Transverse colon (tissue), 4 donors: ENCODE measurements around the gene KRTAP12-3.

Experiments used
- EP300 ChIP-seq: sonication (generic); formaldehyde crosslinking; IDR thresholded peaks from one replicate; pipeline ENCODE4 v1.6.1; 2017; ENCODE audit warnings: antibody characterized with exemption, low read depth
- POLR2A ChIP-seq: fragments of 450-650 bp; IDR thresholded peaks from one replicate; pipeline ENCODE4 v1.6.1; 2016; ENCODE audit warnings: antibody characterized with exemption, mild to moderate bottlenecking, moderate library complexity
- POLR2AphosphoS5 ChIP-seq, 3 donors: sonication (generic); formaldehyde crosslinking; IDR thresholded peaks; one replicate each; pipeline ENCODE4 v1.6.1; 2016; ENCODE audit warnings: antibody characterized with exemption in 3 of 3
- TF ChIP-seq, protein P1 (sequence below), 5 experiments: fragments of 200-600 bp in 3 of 5; fragments of 450-650 bp in 2 of 5; sonication (generic) in 3 of 5; IDR thresholded peaks; 1 replicate in 2 of 5; 2 replicates in 3 of 5; pipeline ENCODE4 v1.5.1; 2016 to 2017; ENCODE audit warnings: antibody characterized with exemption in 5 of 5, inconsistent platforms in 3 of 5, mild to moderate bottlenecking in 2 of 5, moderate library complexity in 1 of 5

DNA sequence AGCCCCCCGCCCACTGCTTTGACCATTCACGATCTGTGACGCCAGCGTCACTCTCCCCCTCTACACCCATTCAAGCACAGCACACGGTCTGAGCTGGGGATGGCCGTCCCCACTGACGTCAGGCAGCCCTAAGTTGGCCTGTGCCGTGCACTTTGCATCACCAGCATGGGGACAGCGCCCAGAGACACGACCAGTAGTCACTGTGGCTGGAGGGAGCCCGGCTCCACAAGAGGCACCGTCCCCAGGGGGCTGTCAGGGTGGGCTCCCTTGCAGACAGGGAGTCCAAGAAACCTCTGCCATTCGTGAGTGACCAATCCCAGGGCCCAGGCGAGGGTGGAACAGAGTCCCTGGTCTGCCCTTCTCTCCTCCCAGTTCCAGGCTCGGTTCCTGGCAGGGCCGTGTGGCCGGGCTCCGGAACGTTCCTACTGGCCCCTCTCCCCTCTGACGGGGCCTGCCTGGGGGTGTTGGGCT lies 43.5 kb upstream of the KRTAP12-3 start:
- TF ChIP-seq, protein P1, sequence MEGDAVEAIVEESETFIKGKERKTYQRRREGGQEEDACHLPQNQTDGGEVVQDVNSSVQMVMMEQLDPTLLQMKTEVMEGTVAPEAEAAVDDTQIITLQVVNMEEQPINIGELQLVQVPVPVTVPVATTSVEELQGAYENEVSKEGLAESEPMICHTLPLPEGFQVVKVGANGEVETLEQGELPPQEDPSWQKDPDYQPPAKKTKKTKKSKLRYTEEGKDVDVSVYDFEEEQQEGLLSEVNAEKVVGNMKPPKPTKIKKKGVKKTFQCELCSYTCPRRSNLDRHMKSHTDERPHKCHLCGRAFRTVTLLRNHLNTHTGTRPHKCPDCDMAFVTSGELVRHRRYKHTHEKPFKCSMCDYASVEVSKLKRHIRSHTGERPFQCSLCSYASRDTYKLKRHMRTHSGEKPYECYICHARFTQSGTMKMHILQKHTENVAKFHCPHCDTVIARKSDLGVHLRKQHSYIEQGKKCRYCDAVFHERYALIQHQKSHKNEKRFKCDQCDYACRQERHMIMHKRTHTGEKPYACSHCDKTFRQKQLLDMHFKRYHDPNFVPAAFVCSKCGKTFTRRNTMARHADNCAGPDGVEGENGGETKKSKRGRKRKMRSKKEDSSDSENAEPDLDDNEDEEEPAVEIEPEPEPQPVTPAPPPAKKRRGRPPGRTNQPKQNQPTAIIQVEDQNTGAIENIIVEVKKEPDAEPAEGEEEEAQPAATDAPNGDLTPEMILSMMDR (IDR thresholded peaks at IDR 0.05), result no peak
- TF ChIP-seq POLR2AphosphoS5 (IDR thresholded peaks at IDR 0.05) (no peak), POLR2A (no peak), EP300 (no peak)
